Naive thymus-derived CD8-positive, alpha-beta T cell (primary cell): ENCODE measurements around the gene MTA1. TPM values are rescaled to one million over a fixed set of nuclear protein-coding genes. Genes with fewer than 3 reads are reported as not detected.

Source experiments
- ATAC-seq, 2 donors: fragments of 150-1000 bp; cut with Tn5 transposase in 1 of 2; sonication (Bioruptor Pico), chemical (Tn5 transposase) in 1 of 2; 1 replicate in 1 of 2; 2 replicates in 1 of 2; pipeline ENCODE4 v1.10.0; 2021; ENCODE audit warnings: mild to moderate bottlenecking in 2 of 2, moderate library complexity in 2 of 2
- POLR2A ChIA-PET: fragments of 350-600 bp; sonication (Branson Sonifier 250); formaldehyde crosslinking; loops from one replicate; lab custom pipeline; 2021; ENCODE audit warnings: antibody characterized with exemption; lab: Charles Lee
- DNase-seq, 10 donors: peaks; one replicate each; pipeline versions ENCODE4 v3.0.0 to v3.0.0-alpha.2; 2020 to 2022
- H3K27ac Mint-ChIP-seq, 10 donors: one replicate each; pipeline ENCODE4 v1.8.0; 2020 to 2022; ENCODE audit warnings: mild to moderate bottlenecking in 10 of 10, mixed read lengths in 10 of 10, moderate library complexity in 4 of 10, inconsistent platforms in 1 of 10
- H3K27me3 Mint-ChIP-seq, 5 donors: one replicate each; pipeline ENCODE4 v1.8.0; 2021 to 2022; ENCODE audit warnings: mixed read lengths in 5 of 5
- H3K36me3 Mint-ChIP-seq, 3 donors: one replicate each; pipeline ENCODE4 v1.8.0; 2020 to 2022; ENCODE audit warnings: mixed read lengths in 3 of 3, mild to moderate bottlenecking in 2 of 3, inconsistent platforms in 1 of 3
- H3K4me1 Mint-ChIP-seq, 4 donors: one replicate each; pipeline ENCODE4 v1.8.0; 2021 to 2022; ENCODE audit warnings: mixed read lengths in 4 of 4
- H3K4me3 Mint-ChIP-seq, 10 donors: one replicate each; pipeline ENCODE4 v1.8.0; 2020 to 2022; ENCODE audit warnings: mild to moderate bottlenecking in 10 of 10, mixed read lengths in 10 of 10, moderate library complexity in 6 of 10, inconsistent platforms in 1 of 10
- H3K9me3 Mint-ChIP-seq, 9 donors: one replicate each; pipeline ENCODE4 v1.8.0; 2020 to 2022; ENCODE audit warnings: mixed read lengths in 9 of 9, mild to moderate bottlenecking in 3 of 9, inconsistent platforms in 1 of 9, moderate library complexity in 1 of 9
- polyA plus RNA-seq, 3 donors: library from polyadenylated mRNA; unstranded; fragments of 300-500 nt; fragmentation: Illumina TruSeq; gene quantifications; one replicate each; pipeline ENCODE4 v1.2.3, GENCODE V29; 2021
- total RNA-seq, 8 experiments: library from RNA in 2 of 8; stranded (reverse) in 2 of 8; gene quantifications; one replicate each; pipeline ENCODE4 v1.2.3 and lab custom pipeline; 2021 to 2026

The MTA1 gene
- total and polyA plus RNA-seq, 5 experiments from 2014 or later = 3.1 to 142 (median 6.5) TPM

DNA sequence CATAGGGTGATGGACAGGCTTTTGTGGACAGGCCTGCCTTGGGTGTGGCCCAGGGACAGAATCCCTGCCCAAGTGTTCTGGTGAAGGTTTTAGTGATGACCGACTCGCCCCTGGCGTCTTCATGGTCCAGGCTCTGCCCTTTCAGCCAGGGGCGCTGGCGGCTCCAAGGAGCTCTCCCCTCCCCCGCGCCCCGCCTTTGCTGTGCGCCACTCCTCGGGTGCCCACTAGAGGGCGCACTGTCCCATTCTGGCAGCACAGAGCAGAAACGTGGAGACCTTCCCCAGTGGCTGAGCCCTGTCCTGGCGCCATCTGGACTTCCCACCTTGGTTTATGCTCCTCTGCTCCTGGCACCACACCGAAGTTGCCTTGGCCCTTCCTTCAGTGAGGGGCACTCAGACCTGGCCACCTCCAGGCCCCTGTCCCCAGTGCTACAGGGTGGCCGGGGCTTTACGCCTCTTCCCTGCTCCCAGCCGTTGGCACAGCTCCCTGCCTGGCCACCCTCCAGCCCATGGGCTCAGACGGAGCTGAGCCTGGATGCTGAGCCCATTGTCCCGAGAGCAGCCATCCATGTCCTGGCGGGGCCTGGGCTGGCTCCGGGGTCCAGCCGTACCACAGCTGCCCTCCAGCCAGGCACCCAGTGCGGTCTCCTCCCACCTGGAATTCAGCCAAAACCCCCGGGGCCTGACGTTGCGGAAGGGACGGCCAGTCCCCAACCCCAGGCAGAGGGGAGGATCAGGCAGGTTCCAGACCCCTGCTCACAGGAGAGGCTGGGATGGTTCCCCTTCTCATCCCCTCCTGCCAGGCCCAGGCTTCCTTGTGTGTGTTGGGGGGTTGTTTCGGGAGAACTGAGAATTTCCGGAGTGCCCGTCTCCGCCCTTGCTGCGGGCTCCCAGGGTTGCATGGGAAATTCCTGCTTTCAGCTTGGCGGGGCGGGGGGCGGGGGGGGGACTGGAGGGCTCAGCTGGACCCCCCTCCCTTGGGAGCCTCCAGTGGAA, 61.5 kb downstream of the MTA1 start:
- Mint-ChIP-seq H3K4me3 (peak overlapping the region; percentile 74 to 89 (median 84)), H3K27ac (peak overlapping the region; percentile 96 to 100 (median 100)), H3K4me1 (peaks cover 32 to 77% (median 66%) of the 10 kb centered on the region in 4 donors), H3K36me3 (no peaks in the 10 kb centered on the region), H3K27me3 (peaks cover 0 to 8% (median 0%) of the 10 kb centered on the region in 5 donors), H3K9me3 (peaks cover 0 to 5% (median 0%) of the 10 kb centered on the region in 9 donors)
- peak; percentile 30 to 47 for ATAC-seq
- POLR2A ChIA-PET = interaction anchor here (0.6 to 7.0 kb wide), 17 partner anchors 9 to 460 kb away, joined by 3 to 165 read pairs (median 3); partner anchors contain the start of genes CDCA4, PACS2 and TEDC1
- peak; percentile 84 to 97 (median 92) for DNase-seq

DNA sequence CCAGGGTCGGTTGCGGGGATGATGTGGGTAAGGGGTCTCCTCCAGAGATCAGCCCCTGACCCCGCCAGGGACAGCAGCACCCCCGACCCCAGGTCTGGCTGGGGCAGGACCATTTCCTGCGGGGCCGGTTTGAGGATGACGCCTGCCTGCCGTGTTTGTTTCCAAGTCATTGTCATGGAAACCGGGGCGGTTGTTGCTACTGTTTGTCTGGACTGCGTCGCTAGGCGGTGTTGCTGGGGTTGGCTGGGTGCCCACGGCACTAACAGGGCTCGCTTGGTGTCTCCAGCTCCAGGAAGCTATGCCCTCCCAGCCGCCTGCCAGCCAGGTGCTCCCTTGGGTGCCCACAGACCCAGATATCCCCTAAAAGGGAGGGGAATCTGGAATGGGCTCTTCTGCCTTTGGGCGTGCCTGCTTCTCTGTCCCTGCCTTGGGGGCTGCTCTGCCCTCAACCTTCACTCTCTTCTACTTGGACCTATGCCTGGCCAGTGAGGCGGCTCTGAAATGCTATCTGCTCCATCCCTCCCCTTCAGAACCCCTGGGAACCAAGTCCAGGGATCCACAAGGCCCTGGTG, 62.3 kb downstream of the MTA1 start:
- ATAC-seq (peak; percentile 45 to 64), DNase-seq (peak; percentile 89 to 99 (median 98))
- H3K27me3 Mint-ChIP-seq = peaks cover 0 to 3% (median 0%) of the 10 kb centered on the region in 5 donors
- H3K27ac Mint-ChIP-seq = peak overlapping the region; percentile 96 to 100 (median 100)
- H3K4me3 Mint-ChIP-seq = peak overlapping the region; percentile 74 to 89 (median 82)
- peaks cover 0 to 5% (median 0%) of the 10 kb centered on the region in 9 donors for H3K9me3 Mint-ChIP-seq
- POLR2A ChIA-PET = interaction anchor here (0.6 to 7.0 kb wide), 10 partner anchors 9 to 461 kb away, joined by 3 to 165 read pairs (median 4); partner anchors contain the start of genes CDCA4, PACS2 and TEDC1
- H3K4me1 Mint-ChIP-seq = peaks cover 32 to 71% (median 64%) of the 10 kb centered on the region in 4 donors
- H3K36me3 Mint-ChIP-seq = no peaks in the 10 kb centered on the region

DNA sequence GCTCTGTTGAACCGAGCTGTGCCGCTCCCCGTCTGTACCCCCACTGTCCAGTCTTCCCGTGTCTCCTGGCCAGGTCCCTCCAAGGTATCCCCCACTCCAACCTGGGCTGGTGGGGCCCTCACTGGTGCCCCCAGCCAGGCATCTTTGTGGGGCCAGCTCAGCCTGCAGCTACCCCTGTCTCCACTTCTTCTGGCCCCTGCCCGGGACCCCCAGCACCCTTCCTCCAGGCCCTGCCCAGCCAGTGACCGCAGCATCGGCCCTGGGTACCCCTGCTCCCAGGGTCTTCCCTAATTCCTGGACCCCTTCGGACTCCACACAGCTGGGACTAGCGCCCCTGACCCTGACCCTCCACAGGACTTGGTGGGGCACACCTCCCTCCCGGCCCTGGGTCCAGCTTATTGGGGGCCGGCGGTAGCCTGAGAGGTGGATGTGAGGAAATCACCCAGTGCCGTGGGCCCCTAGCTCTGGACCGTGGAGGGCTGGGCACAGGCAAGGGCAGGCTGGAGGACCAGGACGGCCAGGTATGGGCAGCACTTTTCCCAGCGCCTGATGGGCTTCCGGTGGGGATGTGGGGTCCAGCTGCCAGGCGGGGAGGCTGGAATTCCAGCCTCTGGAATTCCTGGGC, 63.0 kb downstream of the MTA1 start:
- H3K9me3 Mint-ChIP-seq = peaks cover 0 to under 1% (median 0%) of the 10 kb centered on the region in 9 donors
- H3K4me1 Mint-ChIP-seq = peaks cover 29 to 68% (median 59%) of the 10 kb centered on the region in 4 donors
- H3K4me3 Mint-ChIP-seq = peak overlapping the region in 9 of 10 donors; percentile 74 to 89 (median 83)
- DNase-seq = no peak
- ATAC-seq = no peak
- H3K36me3 Mint-ChIP-seq = no peaks in the 10 kb centered on the region
- peak overlapping the region; percentile 96 to 100 (median 100) for H3K27ac Mint-ChIP-seq
- POLR2A ChIA-PET = interaction anchor here (0.8 to 7.0 kb wide), 5 partner anchors 8 to 421 kb away, joined by 3 to 165 read pairs (median 3); partner anchors contain the start of gene TEDC1
- H3K27me3 Mint-ChIP-seq = no peaks in the 10 kb centered on the region

DNA sequence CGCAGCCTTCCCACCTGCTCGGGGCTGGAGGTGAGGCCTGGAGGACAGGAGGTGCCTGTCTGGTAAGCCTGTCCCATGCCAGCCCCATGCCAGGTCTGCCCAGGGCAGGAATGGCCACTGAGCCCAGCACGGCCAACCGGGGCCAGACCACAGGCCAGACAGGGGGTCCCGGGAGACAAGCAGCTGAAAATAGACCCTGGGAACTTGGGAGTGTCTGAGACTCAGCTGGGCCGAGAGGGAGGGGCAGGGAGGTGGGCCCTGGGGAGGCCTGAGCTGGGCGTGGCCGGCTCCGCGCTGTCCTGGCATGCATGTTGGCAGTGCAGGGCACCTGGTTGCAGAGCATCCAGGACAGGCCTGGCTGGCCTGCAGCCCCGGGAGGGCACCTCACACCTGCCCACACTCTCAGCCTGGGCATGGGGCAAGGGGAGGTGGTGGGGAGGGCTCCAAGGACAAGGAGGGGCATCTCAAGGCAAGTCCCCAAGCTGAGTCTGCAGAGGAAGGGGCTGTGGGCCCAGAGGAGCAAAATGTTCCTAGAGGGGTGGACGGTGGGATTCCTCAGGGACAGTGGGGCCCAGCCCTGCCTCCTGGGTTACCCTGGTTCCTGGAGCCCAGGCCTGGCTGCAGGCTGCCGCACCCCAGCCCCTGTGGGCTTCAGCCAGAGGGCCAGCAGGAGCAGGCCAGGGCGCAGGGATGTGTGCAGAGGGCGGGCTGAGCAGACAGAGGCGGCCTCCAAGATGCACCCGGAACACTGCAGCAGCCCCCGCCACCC, 63.9 kb downstream of the MTA1 start:
- no peaks in the 10 kb centered on the region for H3K27me3 Mint-ChIP-seq
- DNase-seq = peak in 1 of 10 donors; percentile 19
- POLR2A ChIA-PET = no interaction called here
- H3K4me1 Mint-ChIP-seq = peaks cover 32 to 74% (median 64%) of the 10 kb centered on the region in 4 donors
- no peaks in the 10 kb centered on the region for H3K36me3 Mint-ChIP-seq
- no peak for ATAC-seq
- H3K9me3 Mint-ChIP-seq = no peaks in the 10 kb centered on the region
- H3K4me3 Mint-ChIP-seq = no peak overlapping the region
- H3K27ac Mint-ChIP-seq = peak overlapping the region; percentile 95 to 100 (median 100)

DNA sequence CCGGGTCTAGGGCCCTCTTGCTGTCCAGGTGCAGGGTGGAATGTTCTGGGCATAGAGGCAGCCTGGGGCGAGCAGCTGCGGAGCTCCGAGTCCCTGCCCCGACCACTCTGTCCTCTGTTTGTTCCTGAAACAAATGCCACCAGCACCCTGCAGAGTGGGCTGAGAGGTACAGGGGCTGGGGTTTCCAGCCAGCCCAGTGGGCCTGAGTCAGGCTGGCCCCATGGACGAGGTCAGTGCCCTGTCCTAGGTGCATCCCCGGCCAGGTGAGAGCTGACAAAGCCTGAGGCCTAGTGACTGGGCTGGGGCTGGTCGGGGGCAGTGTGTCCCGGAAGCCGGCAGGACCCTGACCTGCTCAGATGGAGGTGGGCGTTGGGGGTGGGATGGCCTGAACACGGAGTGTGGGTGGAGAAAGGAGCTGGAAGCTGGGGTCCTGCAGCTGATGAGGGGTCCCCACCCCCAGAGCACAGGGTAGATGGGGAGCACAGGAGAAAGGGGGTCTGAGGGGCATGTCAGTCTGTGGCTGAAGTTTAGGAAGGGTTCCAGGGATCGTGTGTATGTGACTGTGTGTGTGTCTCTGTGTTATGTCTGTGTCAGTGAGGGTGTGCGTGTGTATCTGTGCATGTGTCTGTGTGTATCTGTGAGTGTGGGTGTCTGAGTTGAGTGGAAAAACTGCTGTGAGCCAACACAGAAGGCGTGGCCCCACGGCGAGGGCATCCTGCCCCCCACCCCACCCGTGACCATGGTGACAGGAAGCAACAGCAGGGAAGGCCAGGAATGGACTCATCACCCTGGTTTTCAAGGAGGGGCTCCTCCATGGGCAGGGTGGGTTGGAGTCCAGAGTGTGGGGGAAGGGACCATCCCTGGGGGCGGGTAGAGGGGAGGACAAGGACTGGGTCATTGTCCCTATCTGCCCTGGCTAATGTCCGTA, 64.7 kb downstream of the MTA1 start:
- POLR2A ChIA-PET = no interaction called here

DNA sequence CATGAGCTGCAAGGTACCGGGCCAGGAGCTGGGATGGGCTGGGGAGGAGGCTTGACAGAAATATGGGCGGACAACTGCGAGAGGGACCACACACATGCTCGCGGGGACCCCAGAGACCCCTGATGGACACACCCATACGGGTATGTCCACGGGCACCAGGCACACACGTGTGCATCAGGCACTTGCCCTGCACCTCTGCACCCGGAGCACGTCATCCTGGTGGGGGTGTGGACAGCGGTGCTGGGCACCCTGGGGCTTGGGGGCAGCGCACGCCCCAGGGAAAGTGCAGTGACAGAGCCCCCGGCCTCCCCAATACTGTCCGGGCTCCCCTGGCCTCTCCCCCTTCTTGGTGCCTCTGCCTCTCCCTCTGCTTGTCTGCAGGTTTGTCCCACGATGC, 65.4 kb downstream of the MTA1 start:
- no peaks in the 10 kb centered on the region for H3K9me3 Mint-ChIP-seq
- H3K36me3 Mint-ChIP-seq = no peaks in the 10 kb centered on the region
- H3K27me3 Mint-ChIP-seq = no peaks in the 10 kb centered on the region
- ATAC-seq (no peak), DNase-seq (peak in 1 of 10 donors; percentile 27)
- H3K4me1 Mint-ChIP-seq = peaks cover 32 to 82% (median 63%) of the 10 kb centered on the region in 4 donors
- H3K27ac Mint-ChIP-seq = peak overlapping the region; percentile 95 to 100 (median 98)
- H3K4me3 Mint-ChIP-seq = peak overlapping the region in 6 of 10 donors; percentile 64 to 88 (median 74)
- POLR2A ChIA-PET = no interaction called here

More for the DNA sequence above, 64.7 kb downstream of the MTA1 start:
- ATAC-seq = peak; percentile 11 to 16
- Mint-ChIP-seq H3K27me3 (no peaks in the 10 kb centered on the region), H3K36me3 (no peaks in the 10 kb centered on the region), H3K9me3 (no peaks in the 10 kb centered on the region), H3K4me1 (peaks cover 32 to 81% (median 66%) of the 10 kb centered on the region in 4 donors), H3K27ac (peak overlapping the region; percentile 95 to 100 (median 98)), H3K4me3 (peak overlapping the region; percentile 20 to 88 (median 68))
- DNase-seq = peak in 8 of 10 donors; percentile 54 to 93 (median 76)

DNA sequence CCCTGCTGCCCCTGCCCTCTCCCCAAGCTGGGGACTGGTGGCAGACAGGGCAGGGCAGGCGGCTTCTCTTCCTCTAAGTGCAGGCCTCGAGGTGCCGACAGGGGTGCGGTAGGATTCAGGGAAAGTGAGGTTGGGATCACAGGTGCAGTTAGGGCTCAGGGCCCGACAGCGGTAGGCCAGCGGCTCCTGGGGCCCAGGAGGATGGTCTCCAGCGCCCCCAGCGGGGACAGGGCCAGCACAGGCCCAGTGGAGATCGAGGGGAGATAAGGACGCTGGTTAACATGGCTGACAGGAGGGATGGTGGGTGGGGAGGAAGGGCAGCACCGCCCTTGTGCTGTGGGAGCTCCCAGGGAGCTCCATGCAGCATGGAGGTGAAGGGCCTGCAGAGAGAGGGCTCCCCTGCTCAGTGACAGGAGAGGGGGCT, 66.1 kb downstream of the MTA1 start:
- no peak for ATAC-seq
- peak overlapping the region; percentile 68 to 100 (median 98) for H3K27ac Mint-ChIP-seq
- peak overlapping the region; percentile 36 to 88 (median 64) for H3K4me3 Mint-ChIP-seq
- H3K4me1 Mint-ChIP-seq = peaks cover 28 to 74% (median 56%) of the 10 kb centered on the region in 4 donors
- H3K36me3 Mint-ChIP-seq = no peaks in the 10 kb centered on the region
- peaks cover 0 to 1% (median 0%) of the 10 kb centered on the region in 5 donors for H3K27me3 Mint-ChIP-seq
- peak in 8 of 10 donors; percentile 41 to 78 (median 55) for DNase-seq
- H3K9me3 Mint-ChIP-seq = no peaks in the 10 kb centered on the region
- POLR2A ChIA-PET = interaction anchor here (1.2 kb wide), 1 partner anchor 8 kb away, joined by 3 read pairs; no protein-coding TSS in a partner anchor

DNA sequence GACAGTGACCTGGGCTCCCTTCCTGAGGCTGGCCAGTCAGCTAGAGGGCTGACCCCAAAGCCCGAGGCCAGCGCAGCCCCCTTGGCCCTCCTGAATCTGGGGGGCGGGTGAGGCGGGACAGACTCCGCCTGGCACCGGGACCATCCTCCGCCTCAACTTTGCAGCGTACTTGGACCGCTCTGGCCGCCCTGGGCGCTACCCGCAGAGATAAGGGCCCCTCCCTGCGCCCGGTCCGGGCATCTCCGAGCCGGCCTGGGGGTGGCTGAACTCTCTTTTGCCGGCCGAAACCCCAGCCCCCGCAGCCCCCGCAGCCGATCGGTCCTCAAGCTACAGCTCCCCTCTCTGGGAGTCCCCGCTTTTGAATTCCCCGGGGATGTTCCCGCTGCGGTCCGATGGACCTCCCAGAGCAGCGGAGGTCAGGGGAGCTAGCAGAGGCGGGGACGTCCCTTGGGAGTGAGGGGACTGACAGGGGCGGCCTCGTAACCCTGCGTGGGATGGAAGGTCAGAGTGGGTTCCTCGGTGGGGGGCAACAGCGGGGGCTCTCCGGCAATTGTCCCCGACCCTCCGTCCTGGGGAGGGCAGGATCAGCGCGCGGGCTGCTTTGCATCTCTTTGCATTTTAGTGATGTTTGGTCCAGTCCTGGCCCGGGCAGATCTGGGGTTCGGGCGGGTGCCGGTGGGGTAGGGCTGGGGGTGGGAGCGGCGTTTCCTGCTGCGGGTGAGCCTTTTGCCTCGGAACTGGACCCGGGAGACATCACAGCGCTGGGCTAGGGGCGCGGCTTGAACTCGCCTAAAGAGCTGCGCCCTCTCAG, 66.7 kb downstream of the MTA1 start, which contains the start of gene CRIP1:
Gene CRIP1, plus strand, starts transcription at position 724 of the 811 bp plus-strand sequence. CDS start 374 bp downstream, outside the sequence.
- Mint-ChIP-seq H3K4me1 (peaks cover 23 to 68% (median 52%) of the 10 kb centered on the region in 4 donors), H3K4me3 (peak within 1 kb of the TSS; percentile 77 to 96 (median 88))

DNA sequence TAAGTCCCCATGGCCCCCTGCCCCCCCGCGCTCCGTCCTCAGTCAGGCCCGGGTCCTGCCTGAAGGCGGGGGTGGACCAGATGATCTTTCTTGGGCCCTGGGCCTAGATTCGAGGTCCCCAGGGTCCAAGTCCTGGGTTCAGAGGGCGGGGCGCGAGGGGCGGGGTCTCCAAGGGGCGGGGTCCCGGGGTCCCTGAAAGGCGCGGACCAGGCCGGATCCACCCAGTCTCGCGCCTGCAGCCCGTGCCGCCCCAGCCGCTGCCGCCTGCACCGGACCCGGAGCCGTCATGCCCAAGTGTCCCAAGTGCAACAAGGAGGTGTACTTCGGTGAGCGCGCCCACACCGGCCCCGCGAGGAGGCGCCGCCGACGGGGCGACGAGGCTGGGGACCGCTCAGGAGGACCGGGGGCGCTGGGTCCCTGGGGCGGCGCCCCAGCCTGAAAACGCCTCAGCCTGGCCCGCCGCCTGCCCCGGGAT, 67.4 kb downstream of the MTA1 start:
- peak overlapping the region in 9 of 10 donors; percentile 96 to 100 (median 99) for H3K27ac Mint-ChIP-seq
- H3K4me1 Mint-ChIP-seq = peaks cover 24 to 68% (median 51%) of the 10 kb centered on the region in 4 donors
- no peaks in the 10 kb centered on the region for H3K36me3 Mint-ChIP-seq
- H3K27me3 Mint-ChIP-seq = peaks cover 0 to 4% (median 0%) of the 10 kb centered on the region in 5 donors
- H3K4me3 Mint-ChIP-seq = peak overlapping the region; percentile 61 to 96 (median 88)
- peak in 6 of 10 donors; percentile 40 to 76 (median 48) for DNase-seq
- POLR2A ChIA-PET = interaction anchor here (1.2 kb wide), 1 partner anchor 9 kb away, joined by 3 read pairs; no protein-coding TSS in a partner anchor
- H3K9me3 Mint-ChIP-seq = no peaks in the 10 kb centered on the region
- no peak for ATAC-seq

More for the DNA sequence above, 66.7 kb downstream of the MTA1 start, which contains the start of gene CRIP1:
- peak within 1 kb of the TSS; percentile 87 to 100 (median 98) for H3K27ac Mint-ChIP-seq
- POLR2A ChIA-PET = interaction anchor here (1.2 kb wide), 1 partner anchor 9 kb away, joined by 3 read pairs; no protein-coding TSS in a partner anchor
- no peaks in the 10 kb centered on the region for H3K36me3 Mint-ChIP-seq
- peaks cover 0 to 4% (median 0%) of the 10 kb centered on the region in 5 donors for H3K27me3 Mint-ChIP-seq
- no peak for ATAC-seq
- no peaks in the 10 kb centered on the region for H3K9me3 Mint-ChIP-seq
- peak in 1 of 10 donors; percentile 16 for DNase-seq
